ENCODE results near the gene OTOG. TPM values are rescaled to one million over a fixed set of nuclear protein-coding genes. Genes with fewer than 3 reads are reported as not detected.

The OTOG gene
- total RNA-seq, 6 experiments from 2014 or later = not detected

DNA sequence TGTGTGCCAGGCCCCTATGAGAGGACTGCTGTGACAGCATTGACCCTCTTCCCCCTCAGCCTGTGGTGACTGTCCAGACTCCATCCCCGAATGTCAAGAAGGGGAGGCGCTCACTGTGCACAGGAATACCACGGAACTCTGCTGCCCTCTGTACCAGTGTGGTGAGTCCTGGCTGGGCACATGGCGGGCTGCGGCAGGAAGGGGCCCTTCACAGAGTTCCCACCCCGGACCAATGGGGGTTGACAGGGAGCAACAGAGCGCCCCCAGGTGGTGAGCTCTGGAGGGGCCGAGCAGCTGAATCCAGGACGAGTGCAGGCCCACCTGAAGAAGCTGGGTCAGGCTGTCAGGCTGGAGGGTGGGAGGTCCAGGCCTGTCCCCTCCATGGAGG is 88.5 kb downstream of the OTOG start:
- TF ChIP-seq, protein P1, sequence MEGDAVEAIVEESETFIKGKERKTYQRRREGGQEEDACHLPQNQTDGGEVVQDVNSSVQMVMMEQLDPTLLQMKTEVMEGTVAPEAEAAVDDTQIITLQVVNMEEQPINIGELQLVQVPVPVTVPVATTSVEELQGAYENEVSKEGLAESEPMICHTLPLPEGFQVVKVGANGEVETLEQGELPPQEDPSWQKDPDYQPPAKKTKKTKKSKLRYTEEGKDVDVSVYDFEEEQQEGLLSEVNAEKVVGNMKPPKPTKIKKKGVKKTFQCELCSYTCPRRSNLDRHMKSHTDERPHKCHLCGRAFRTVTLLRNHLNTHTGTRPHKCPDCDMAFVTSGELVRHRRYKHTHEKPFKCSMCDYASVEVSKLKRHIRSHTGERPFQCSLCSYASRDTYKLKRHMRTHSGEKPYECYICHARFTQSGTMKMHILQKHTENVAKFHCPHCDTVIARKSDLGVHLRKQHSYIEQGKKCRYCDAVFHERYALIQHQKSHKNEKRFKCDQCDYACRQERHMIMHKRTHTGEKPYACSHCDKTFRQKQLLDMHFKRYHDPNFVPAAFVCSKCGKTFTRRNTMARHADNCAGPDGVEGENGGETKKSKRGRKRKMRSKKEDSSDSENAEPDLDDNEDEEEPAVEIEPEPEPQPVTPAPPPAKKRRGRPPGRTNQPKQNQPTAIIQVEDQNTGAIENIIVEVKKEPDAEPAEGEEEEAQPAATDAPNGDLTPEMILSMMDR (IDR thresholded peaks at IDR 0.05) = no peak; the same call in 1 of the 2 replicates
- Mint-ChIP-seq H3K4me1 (ENCODE audit: low read depth) (no peaks in the 10 kb centered on the region), H3K27ac (no peak overlapping the region), H3K27me3 (ENCODE audit: insufficient read depth) (peaks cover 14% of the 10 kb centered on the region), H3K9me3 (no peaks in the 10 kb centered on the region), H3K36me3 (ENCODE audit: low read depth) (no peaks in the 10 kb centered on the region), H3K4me3 (no peak overlapping the region)
- no peak for DNase-seq

DNA sequence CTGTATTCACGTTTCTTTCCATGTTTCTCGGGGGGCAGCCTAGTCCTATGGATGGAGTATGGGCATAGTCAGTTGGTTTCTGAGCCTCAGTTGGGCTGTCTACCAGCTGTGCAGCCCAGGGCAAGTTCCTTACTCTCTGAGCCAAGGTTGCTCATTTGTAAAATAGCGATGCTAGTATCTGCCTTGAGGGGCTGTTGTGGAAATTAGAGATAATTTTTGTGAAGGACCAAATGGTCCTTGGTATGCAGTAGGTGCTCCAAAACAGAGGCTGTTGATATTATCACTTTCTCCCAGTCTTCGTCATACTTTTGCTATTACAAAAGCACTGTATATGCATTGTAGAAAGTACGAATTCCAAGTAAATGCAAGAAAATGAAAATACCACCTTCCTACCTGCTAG is 89.7 kb downstream of the OTOG start:
- H3K4me3 Mint-ChIP-seq = no peak overlapping the region
- H3K4me1 Mint-ChIP-seq (ENCODE audit: low read depth) = no peaks in the 10 kb centered on the region
- TF ChIP-seq, protein P1 (IDR thresholded peaks at IDR 0.05) = no peak
- H3K36me3 Mint-ChIP-seq (ENCODE audit: low read depth) = no peaks in the 10 kb centered on the region
- no peak overlapping the region for H3K27ac Mint-ChIP-seq
- DNase-seq = no peak
- H3K27me3 Mint-ChIP-seq (ENCODE audit: insufficient read depth) = peaks cover 14% of the 10 kb centered on the region
- no peaks in the 10 kb centered on the region for H3K9me3 Mint-ChIP-seq

DNA sequence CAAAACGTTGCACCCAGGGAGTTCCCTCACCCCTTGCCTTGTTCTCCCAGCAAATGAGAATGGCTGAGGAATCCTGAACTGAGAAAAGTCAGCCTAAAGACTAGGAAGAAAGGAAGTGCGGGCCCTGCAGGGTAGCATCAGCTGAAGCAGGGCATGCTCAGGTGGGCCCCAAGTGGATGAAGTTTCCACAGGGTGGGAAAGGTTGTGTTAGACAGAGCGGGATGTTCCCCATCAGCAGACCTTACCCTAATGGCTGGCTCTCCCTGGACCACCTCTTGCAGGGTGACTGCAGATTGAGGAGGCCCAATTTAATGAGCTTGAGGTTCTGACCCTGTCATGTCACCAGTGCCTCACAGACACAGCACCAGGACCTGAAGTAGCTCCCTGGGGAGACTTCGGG is 90.8 kb downstream of the OTOG start:
- H3K4me3 Mint-ChIP-seq = no peak overlapping the region
- DNase-seq = no peak
- H3K36me3 Mint-ChIP-seq (ENCODE audit: low read depth) = no peaks in the 10 kb centered on the region
- no peaks in the 10 kb centered on the region for H3K4me1 Mint-ChIP-seq (ENCODE audit: low read depth)
- H3K9me3 Mint-ChIP-seq = no peaks in the 10 kb centered on the region
- H3K27me3 Mint-ChIP-seq (ENCODE audit: insufficient read depth) = peaks cover 14% of the 10 kb centered on the region
- TF ChIP-seq, protein P1 (IDR thresholded peaks at IDR 0.05) = no peak
- no peak overlapping the region for H3K27ac Mint-ChIP-seq

- Mint-ChIP-seq H3K36me3 (ENCODE audit: low read depth) (no peaks in the 10 kb centered on the region), H3K9me3 (no peaks in the 10 kb centered on the region), H3K4me1 (ENCODE audit: low read depth) (no peaks in the 10 kb centered on the region), H3K4me3 (no peak overlapping the region), H3K27me3 (ENCODE audit: insufficient read depth) (peaks cover 14% of the 10 kb centered on the region), H3K27ac (no peak overlapping the region)
- no peak for DNase-seq
- TF ChIP-seq, protein P1 (IDR thresholded peaks at IDR 0.05) = no peak
Measured at GRCh38 chr11:17638311-17638710, 91.3 kb downstream of the OTOG start.

GRCh38 chr11:17639091-17639490 is 92.0 kb downstream of the OTOG start:
- Mint-ChIP-seq H3K27me3 (ENCODE audit: insufficient read depth) (peaks cover 14% of the 10 kb centered on the region), H3K36me3 (ENCODE audit: low read depth) (no peaks in the 10 kb centered on the region), H3K4me1 (ENCODE audit: low read depth) (no peaks in the 10 kb centered on the region)

More at GRCh38 chr11:17639091-17639490, 92.0 kb downstream of the OTOG start:
- DNase-seq = no peak
- Mint-ChIP-seq H3K27ac (no peak overlapping the region), H3K4me3 (no peak overlapping the region), H3K9me3 (no peaks in the 10 kb centered on the region)
- TF ChIP-seq, protein P1 (IDR thresholded peaks at IDR 0.05) = no peak

Measured in HFFc6 (cell line).